ENCODE data around the gene ITPK1.

Gene ITPK1

GRCh38 chr14:92928961-92929688 lies 186.6 kb downstream of the ITPK1 start:
- DNase-seq: no peak

- no peak for DNase-seq
Observed at GRCh38 chr14:92928258-92928629, 187.5 kb downstream of the ITPK1 start.

GRCh38 chr14:92927349-92928257 lies 188.1 kb downstream of the ITPK1 start:
- DNase-seq: no peak

- DNase-seq: no peak
Observed at GRCh38 chr14:92926931-92927330, 188.8 kb downstream of the ITPK1 start.

GRCh38 chr14:92926180-92926845 lies 189.4 kb downstream of the ITPK1 start:
- DNase-seq: no peak

- DNase-seq: peak in 33 of 56 donors; percentile 5 to 79 (median 34)
Observed at GRCh38 chr14:92925446-92925845, 190.3 kb downstream of the ITPK1 start.

GRCh38 chr14:92924247-92924646 lies 191.5 kb downstream of the ITPK1 start:
- DNase-seq: no peak

- DNase-seq: no peak
Observed at GRCh38 chr14:92923744-92924103, 192.0 kb downstream of the ITPK1 start.

GRCh38 chr14:92922883-92923743 lies 192.6 kb downstream of the ITPK1 start, which contains the start of gene CHGA:
Gene CHGA, plus strand, starts transcription at chr14:92923150. Its CDS starts 210 bp downstream, at chr14:92923360.
- peak in 33 of 56 donors; percentile 1 to 73 (median 28) for DNase-seq

- DNase-seq: no peak
Observed at GRCh38 chr14:92922155-92922735, 193.5 kb downstream of the ITPK1 start.

- DNase-seq: no peak
Observed at GRCh38 chr14:92920001-92920400, 195.7 kb downstream of the ITPK1 start.

GRCh38 chr14:92917956-92918355 lies 197.8 kb downstream of the ITPK1 start:
- DNase-seq: no peak

GRCh38 chr14:92917041-92917940 lies 198.4 kb downstream of the ITPK1 start:
- DNase-seq: no peak

GRCh38 chr14:92916201-92916600 lies 199.5 kb downstream of the ITPK1 start:
- no peak for DNase-seq

GRCh38 chr14:92914087-92914656 lies 201.6 kb downstream of the ITPK1 start:
- peak in 2 of 56 donors; percentile 5 to 24 for DNase-seq

- no peak for DNase-seq
Observed at GRCh38 chr14:92907316-92907911, 208.3 kb downstream of the ITPK1 start.

- no peak for DNase-seq
Observed at GRCh38 chr14:92906823-92907222, 208.9 kb downstream of the ITPK1 start.

GRCh38 chr14:92906420-92906819 lies 209.3 kb downstream of the ITPK1 start:
- no peak for DNase-seq

- no peak for DNase-seq
Observed at GRCh38 chr14:92905667-92906066, 210.1 kb downstream of the ITPK1 start.

All from nucleus accumbens (tissue), 56 donors.